Loucy (cell line): ENCODE data around the gene SCAPER.
"Not testable (repeated sequence)": the region's sequence is repeated elsewhere in the genome, so short reads cannot be mapped to it uniquely, and the experiment has no call there.

Experiments used
- H2AFZ ChIP-seq: fragments of 200-600 bp; sonication (generic); 2 replicates; pipeline ENCODE4 v1.6.0; 2016; ENCODE audit warnings: antibody characterized with exemption, mild to moderate bottlenecking, low read length, moderate library complexity
- H3F3A ChIP-seq: fragments of 200-600 bp; 2 replicates; pipeline ENCODE4 v1.6.0; 2016; ENCODE audit warnings: antibody characterized with exemption, low read depth, mild to moderate bottlenecking
- H3K27me3 ChIP-seq: fragments of 200-600 bp; sonication (generic); 2 replicates; pipeline ENCODE4 v1.6.1; 2014; ENCODE audit warnings: low read length, mild to moderate bottlenecking; ENCODE audit not compliant: insufficient read depth, poor library complexity, severe bottlenecking
- H3K36me3 ChIP-seq: fragments of 200-600 bp; sonication (generic); 2 replicates; pipeline ENCODE4 v1.6.1; 2016; ENCODE audit warnings: low read length; ENCODE audit not compliant: insufficient read depth
- H3K4me1 ChIP-seq: fragments of 200-600 bp; sonication (generic); 2 replicates; pipeline ENCODE4 v1.5.1; 2014; ENCODE audit warnings: low read length, mild to moderate bottlenecking; ENCODE audit not compliant: insufficient read depth, poor library complexity, severe bottlenecking
- H3K4me2 ChIP-seq: fragments of 200-600 bp; sonication (generic); 2 replicates; pipeline ENCODE4 v1.6.0; 2014; ENCODE audit warnings: antibody characterized with exemption, low read length, low read depth, mild to moderate bottlenecking; ENCODE audit not compliant: poor library complexity, severe bottlenecking
- H3K4me3 ChIP-seq: fragments of 200-600 bp; sonication (generic); 2 replicates; pipeline ENCODE4 v1.5.1; 2014; ENCODE audit warnings: low read length, mild to moderate bottlenecking, mixed read lengths; ENCODE audit not compliant: poor library complexity, severe bottlenecking
- H3K79me2 ChIP-seq: fragments of 200-600 bp; sonication (generic); 2 replicates; pipeline ENCODE4 v1.6.1; 2014; ENCODE audit warnings: low read length; ENCODE audit not compliant: insufficient read depth
- H3K9ac ChIP-seq: fragments of 200-600 bp; sonication (generic); 2 replicates; pipeline ENCODE4 v1.6.0; 2014; ENCODE audit warnings: mild to moderate bottlenecking, low read depth, low read length, moderate library complexity; ENCODE audit not compliant: poor library complexity, severe bottlenecking
- H3K9me2 ChIP-seq: fragments of 200-600 bp; sonication (generic); replicated peaks from 2 replicates; pipeline ENCODE4 v1.6.1; 2016; ENCODE audit warnings: low read depth, low read length, mixed read lengths
- H3K9me3 ChIP-seq: fragments of 200-600 bp; sonication (generic); 2 replicates; pipeline ENCODE4 v1.6.1; 2014; ENCODE audit warnings: mild to moderate bottlenecking, antibody characterized with exemption, low read length, low read depth; ENCODE audit not compliant: insufficient read depth
- H4K20me1 ChIP-seq: fragments of 200-600 bp; sonication (generic); 2 replicates; pipeline ENCODE4 v1.6.0; 2014; ENCODE audit warnings: antibody characterized with exemption, low read length, mild to moderate bottlenecking; ENCODE audit not compliant: insufficient read depth, poor library complexity, severe bottlenecking
- EZH2phosphoT487 ChIP-seq: fragments of 200-600 bp; IDR thresholded peaks from 2 replicates; pipeline ENCODE4 v1.6.1; 2018; ENCODE audit warnings: antibody characterized with exemption, mild to moderate bottlenecking, moderate library complexity, borderline replicate concordance
- TF ChIP-seq, protein P1 (sequence below): fragments of 200-600 bp; sonication (generic); conservative IDR thresholded peaks from 2 replicates; pipeline ENCODE4 v1.5.1; 2014; ENCODE audit warnings: mild to moderate bottlenecking, antibody characterized with exemption, low read length

The SCAPER gene

DNA sequence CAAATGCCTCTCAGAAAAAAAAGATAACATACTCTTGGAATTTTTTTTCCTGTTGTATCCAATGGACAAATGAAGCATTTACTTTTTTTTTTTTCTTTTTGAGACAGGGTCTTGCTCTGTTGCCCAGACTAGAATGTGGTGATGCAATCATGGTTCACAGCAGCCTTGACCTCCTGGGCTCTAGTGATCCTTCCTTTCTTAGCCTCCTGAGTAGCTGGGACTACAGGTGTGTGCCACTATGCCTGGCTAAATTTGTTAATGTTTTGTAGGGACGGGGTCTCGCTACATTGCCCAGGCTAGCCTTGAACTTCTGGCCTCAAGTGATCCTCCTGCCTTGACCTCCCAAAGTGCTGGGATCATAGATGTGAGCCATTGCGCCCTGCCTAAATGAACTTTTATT lies 401.3 kb downstream of the SCAPER start:
- Histone ChIP-seq H4K20me1 (no peaks in the 10 kb centered on the region), H3K9me3 (no peaks in the 10 kb centered on the region), H3F3A (no peaks in the 10 kb centered on the region), H3K9ac (no peak overlapping the region), H3K36me3 (no peaks in the 10 kb centered on the region), H3K27me3 (no peaks in the 10 kb centered on the region), H2AFZ (no peak overlapping the region), H3K4me1 (no peaks in the 10 kb centered on the region), H3K9me2 (no peaks in the 10 kb centered on the region), H3K4me3 (no peak overlapping the region), H3K79me2 (no peaks in the 10 kb centered on the region), H3K4me2 (no peak overlapping the region)
- no peak for TF ChIP-seq EZH2phosphoT487
- TF ChIP-seq, protein P1, sequence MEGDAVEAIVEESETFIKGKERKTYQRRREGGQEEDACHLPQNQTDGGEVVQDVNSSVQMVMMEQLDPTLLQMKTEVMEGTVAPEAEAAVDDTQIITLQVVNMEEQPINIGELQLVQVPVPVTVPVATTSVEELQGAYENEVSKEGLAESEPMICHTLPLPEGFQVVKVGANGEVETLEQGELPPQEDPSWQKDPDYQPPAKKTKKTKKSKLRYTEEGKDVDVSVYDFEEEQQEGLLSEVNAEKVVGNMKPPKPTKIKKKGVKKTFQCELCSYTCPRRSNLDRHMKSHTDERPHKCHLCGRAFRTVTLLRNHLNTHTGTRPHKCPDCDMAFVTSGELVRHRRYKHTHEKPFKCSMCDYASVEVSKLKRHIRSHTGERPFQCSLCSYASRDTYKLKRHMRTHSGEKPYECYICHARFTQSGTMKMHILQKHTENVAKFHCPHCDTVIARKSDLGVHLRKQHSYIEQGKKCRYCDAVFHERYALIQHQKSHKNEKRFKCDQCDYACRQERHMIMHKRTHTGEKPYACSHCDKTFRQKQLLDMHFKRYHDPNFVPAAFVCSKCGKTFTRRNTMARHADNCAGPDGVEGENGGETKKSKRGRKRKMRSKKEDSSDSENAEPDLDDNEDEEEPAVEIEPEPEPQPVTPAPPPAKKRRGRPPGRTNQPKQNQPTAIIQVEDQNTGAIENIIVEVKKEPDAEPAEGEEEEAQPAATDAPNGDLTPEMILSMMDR = no peak

DNA sequence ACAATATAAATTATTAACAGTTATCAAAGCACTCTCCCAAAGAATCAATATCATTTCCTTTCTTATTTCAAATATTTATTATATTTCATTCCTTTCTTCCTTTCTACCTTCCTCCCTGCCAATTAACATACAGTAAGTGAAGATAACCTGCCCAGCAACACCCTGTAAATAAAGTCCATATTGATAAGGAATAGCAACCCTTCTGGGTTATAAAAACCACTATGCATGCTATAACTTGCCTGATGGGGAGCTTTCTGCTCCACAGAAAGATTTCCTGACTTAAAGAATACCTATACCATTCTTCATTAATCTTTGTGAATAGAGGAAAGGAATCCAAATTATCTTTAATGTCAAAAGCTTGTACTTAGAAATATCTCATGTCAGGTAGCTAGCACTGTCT lies 402.0 kb downstream of the SCAPER start:
- Histone ChIP-seq H3K4me3 (no peak overlapping the region), H2AFZ (no peak overlapping the region), H3K79me2 (no peaks in the 10 kb centered on the region), H3K36me3 (no peaks in the 10 kb centered on the region), H3K27me3 (no peaks in the 10 kb centered on the region), H4K20me1 (no peaks in the 10 kb centered on the region), H3K9me3 (no peaks in the 10 kb centered on the region), H3F3A (no peaks in the 10 kb centered on the region), H3K9ac (no peak overlapping the region), H3K4me1 (no peaks in the 10 kb centered on the region), H3K4me2 (no peak overlapping the region), H3K9me2 (no peaks in the 10 kb centered on the region)
- TF ChIP-seq EZH2phosphoT487 = no peak
- TF ChIP-seq, protein P1 = no peak

DNA sequence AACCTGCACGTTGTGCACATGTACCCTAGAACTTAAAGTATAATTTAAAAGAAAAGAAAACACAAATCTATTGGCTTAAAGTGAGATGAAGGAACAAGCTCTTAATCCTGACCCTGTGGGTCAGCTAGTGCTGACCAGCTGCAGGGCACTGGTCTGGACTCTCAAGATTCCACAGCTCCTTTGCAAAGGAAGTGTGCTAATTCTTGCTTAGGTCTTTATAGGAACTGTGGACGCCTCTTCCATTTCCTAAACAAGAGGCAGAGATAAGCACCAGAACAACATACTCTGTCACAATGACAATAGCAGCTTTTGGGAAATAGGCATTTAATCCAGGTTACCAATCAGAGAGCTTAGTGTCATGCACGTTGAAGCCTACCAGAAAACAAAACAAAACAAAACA lies 402.5 kb downstream of the SCAPER start:
- no peaks in the 10 kb centered on the region for H3K79me2 ChIP-seq
- no peak overlapping the region for H3K9ac ChIP-seq
- H3K9me3 ChIP-seq = no peaks in the 10 kb centered on the region
- H3F3A ChIP-seq = no peaks in the 10 kb centered on the region
- H3K9me2 ChIP-seq = no peaks in the 10 kb centered on the region
- no peaks in the 10 kb centered on the region for H4K20me1 ChIP-seq
- no peak overlapping the region for H3K4me3 ChIP-seq
- TF ChIP-seq, protein P1 = no peak
- TF ChIP-seq EZH2phosphoT487 = no peak
- no peak overlapping the region for H2AFZ ChIP-seq
- no peaks in the 10 kb centered on the region for H3K36me3 ChIP-seq
- H3K4me2 ChIP-seq = no peak overlapping the region
- H3K27me3 ChIP-seq = no peaks in the 10 kb centered on the region
- no peaks in the 10 kb centered on the region for H3K4me1 ChIP-seq

DNA sequence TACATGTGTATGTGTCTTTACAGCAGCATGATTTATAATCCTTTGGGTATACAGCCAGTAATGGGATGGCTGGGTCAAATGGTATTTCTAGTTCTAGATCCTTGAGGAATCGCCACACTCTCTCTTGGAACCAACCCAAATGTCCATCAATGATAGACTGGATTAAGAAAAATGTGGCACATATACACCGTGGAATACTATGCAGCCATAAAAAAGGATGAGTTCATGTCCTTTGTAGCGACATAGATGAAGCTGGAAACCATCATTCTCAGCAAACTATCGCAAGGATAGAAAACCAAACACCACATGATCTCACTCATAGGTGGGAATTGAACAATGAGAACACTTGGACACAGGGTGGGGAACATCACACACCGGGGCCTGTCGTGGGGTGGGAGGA lies 403.0 kb downstream of the SCAPER start:
- H3K36me3 ChIP-seq, H4K20me1 ChIP-seq, H3K79me2 ChIP-seq, H3K4me2 ChIP-seq, H3F3A ChIP-seq, H3K9me2 ChIP-seq, H3K9me3 ChIP-seq, H3K27me3 ChIP-seq, H2AFZ ChIP-seq, H3K4me3 ChIP-seq, H3K9ac ChIP-seq, H3K4me1 ChIP-seq: not testable (repeated sequence)
